PFSK-1 (cell line): Measurements from ENCODE around the gene XPO6.

ENCODE experiments used
- FOXP2 ChIP-seq: optimal IDR thresholded peaks from 2 replicates; pipeline ENCODE3; 2011; ENCODE audit warnings: borderline replicate concordance, control low read depth, inconsistent platforms; ENCODE audit not compliant: insufficient read depth; ENCODE audit errors: extremely low read length, extremely low read depth
- POLR2AphosphoS5 ChIP-seq: IDR thresholded peaks from 2 replicates; pipeline ENCODE4 v1.6.1; 2012; ENCODE audit warnings: low read depth, mild to moderate bottlenecking, control low read depth, low read length, moderate library complexity
- SIN3A ChIP-seq: IDR thresholded peaks from 2 replicates; pipeline ENCODE4 v1.6.1; 2012; ENCODE audit warnings: mild to moderate bottlenecking, low read length, moderate library complexity, borderline replicate concordance; ENCODE audit not compliant: insufficient read depth
- TAF1 ChIP-seq: IDR thresholded peaks from 2 replicates; pipeline ENCODE4 v1.6.1; 2012; ENCODE audit warnings: low read length, control low read depth, borderline replicate concordance; ENCODE audit not compliant: insufficient read depth
- TF ChIP-seq, protein P1 (sequence below), 2 experiments: IDR thresholded peaks; 2 replicates each; pipeline versions ENCODE4 v1.6.1 to v1.8.0; 2011 to 2012; ENCODE audit warnings: low read depth in 2 of 2, low read length in 2 of 2, control low read depth in 1 of 2, inconsistent platforms in 1 of 2, mild to moderate bottlenecking in 1 of 2, moderate library complexity in 1 of 2; ENCODE audit not compliant: insufficient read depth in 1 of 2

XPO6 gene

DNA sequence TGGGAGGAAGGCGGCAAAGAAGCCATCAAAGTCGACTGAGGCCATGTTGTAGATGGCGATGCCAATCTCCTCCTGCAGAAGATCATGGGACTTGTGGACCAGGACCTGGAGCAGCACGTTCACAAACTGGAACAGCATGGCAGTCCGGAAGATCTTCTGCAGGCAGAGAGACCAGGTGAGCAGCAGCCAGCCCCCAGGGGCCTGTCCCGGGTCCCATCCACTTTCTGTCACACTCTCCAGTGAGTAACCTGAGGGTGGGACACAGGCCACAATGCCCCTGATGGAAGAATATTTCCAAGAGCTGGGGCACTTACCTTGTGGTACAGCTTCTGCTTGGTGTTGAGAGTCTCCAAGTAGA is 110.3 kb downstream of the XPO6 start:
- TF ChIP-seq SIN3A (no peak), FOXP2 (no peak), POLR2AphosphoS5 (no peak), TAF1 (no peak)
- TF ChIP-seq, protein P1, sequence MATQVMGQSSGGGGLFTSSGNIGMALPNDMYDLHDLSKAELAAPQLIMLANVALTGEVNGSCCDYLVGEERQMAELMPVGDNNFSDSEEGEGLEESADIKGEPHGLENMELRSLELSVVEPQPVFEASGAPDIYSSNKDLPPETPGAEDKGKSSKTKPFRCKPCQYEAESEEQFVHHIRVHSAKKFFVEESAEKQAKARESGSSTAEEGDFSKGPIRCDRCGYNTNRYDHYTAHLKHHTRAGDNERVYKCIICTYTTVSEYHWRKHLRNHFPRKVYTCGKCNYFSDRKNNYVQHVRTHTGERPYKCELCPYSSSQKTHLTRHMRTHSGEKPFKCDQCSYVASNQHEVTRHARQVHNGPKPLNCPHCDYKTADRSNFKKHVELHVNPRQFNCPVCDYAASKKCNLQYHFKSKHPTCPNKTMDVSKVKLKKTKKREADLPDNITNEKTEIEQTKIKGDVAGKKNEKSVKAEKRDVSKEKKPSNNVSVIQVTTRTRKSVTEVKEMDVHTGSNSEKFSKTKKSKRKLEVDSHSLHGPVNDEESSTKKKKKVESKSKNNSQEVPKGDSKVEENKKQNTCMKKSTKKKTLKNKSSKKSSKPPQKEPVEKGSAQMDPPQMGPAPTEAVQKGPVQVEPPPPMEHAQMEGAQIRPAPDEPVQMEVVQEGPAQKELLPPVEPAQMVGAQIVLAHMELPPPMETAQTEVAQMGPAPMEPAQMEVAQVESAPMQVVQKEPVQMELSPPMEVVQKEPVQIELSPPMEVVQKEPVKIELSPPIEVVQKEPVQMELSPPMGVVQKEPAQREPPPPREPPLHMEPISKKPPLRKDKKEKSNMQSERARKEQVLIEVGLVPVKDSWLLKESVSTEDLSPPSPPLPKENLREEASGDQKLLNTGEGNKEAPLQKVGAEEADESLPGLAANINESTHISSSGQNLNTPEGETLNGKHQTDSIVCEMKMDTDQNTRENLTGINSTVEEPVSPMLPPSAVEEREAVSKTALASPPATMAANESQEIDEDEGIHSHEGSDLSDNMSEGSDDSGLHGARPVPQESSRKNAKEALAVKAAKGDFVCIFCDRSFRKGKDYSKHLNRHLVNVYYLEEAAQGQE (IDR thresholded peaks at IDR 0.05; ENCODE audit: insufficient read depth in 1 of 2, low read depth in 2 of 2, low read length in 2 of 2): no peak

DNA sequence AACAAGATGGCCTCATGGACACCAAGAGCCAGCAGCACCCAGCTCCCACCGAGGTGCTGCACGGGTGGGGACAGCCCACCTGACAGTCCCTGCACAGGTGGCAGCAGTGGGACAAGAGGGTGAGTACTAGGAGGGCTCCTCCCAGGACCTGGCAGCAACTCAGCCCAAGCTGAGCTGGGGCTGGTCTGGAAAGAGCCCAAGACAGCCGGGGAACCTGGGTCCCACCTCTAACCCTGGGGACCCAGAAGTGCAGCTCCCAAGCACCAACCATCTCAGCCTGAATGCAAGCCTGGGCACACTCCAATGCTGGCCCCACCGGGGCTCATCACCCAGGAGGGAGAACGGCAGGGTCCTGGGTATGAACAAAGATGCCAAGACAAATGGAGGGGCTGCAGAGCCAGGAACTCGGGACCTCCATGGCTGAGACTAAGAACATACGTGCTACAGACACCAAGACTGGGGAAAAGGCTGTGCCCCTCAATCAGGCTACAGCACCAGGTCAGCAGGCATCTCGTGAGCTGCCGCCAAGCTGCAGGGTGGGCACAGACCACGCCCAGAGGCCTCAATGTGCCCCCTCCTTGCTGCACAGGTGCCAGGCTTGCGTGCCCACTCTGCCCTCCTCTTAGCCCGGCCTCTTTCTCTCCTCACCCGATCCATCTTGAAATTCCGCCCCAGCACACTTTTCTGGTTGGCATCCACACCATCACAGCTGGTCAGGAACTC is 110.8 kb downstream of the XPO6 start:
- TF ChIP-seq POLR2AphosphoS5 (no peak), SIN3A (no peak), FOXP2 (no peak), TAF1 (no peak)
- TF ChIP-seq, protein P1 (IDR thresholded peaks at IDR 0.05; ENCODE audit: insufficient read depth in 1 of 2, low read depth in 2 of 2, low read length in 2 of 2): no peak

DNA sequence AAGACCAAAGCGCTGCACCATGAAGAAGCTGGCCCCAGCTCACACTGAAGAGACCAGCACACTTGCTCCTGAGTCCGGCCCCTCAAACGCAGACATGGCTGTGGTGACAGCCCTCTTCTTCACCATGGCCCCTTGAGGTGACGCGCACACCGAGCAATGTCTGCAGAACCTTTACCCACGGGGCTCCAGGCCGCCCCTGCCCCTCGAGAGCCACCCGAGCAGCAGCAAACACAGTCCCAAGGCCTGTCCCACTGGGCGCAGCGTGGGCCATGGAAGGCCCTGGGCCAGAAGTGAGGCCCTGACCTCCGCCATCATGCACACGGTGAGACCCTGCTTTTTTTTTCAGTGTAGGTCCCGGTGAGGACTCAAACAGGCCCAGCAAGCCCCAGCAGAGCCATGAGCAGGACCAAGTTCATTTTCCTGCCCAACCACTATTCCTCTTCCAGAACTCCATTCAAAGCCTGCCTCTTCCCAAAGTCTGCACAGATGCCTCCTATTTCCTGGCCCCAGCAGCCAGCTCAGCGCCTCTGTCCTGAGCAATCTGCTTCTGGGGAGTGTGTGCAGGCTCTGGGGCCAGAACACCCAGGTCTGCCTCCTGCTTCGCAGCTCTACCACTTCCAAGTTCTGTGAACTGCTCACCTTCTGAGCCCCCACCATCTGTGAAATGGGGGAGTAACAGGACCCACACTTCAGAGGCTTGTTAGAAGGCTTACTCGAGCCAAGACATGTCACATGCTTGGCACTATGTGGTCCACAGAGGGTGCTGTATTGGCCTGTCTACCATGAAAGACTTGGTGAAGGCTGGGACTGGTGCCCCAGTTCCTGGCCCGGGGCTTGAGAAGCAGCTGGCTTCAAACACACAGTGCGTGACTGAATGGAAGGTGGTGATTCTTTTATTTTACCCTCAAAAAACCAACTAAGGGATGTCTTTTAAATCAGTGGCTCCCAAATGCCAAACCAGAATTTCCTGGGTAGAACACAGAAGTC is 112.5 kb downstream of the XPO6 start:
- no peak for TF ChIP-seq POLR2AphosphoS5
- TF ChIP-seq, protein P1 (IDR thresholded peaks at IDR 0.05; ENCODE audit: insufficient read depth in 1 of 2, low read depth in 2 of 2, low read length in 2 of 2): no peak
- no peak for TF ChIP-seq SIN3A
- TF ChIP-seq TAF1: no peak
- no peak for TF ChIP-seq FOXP2

DNA sequence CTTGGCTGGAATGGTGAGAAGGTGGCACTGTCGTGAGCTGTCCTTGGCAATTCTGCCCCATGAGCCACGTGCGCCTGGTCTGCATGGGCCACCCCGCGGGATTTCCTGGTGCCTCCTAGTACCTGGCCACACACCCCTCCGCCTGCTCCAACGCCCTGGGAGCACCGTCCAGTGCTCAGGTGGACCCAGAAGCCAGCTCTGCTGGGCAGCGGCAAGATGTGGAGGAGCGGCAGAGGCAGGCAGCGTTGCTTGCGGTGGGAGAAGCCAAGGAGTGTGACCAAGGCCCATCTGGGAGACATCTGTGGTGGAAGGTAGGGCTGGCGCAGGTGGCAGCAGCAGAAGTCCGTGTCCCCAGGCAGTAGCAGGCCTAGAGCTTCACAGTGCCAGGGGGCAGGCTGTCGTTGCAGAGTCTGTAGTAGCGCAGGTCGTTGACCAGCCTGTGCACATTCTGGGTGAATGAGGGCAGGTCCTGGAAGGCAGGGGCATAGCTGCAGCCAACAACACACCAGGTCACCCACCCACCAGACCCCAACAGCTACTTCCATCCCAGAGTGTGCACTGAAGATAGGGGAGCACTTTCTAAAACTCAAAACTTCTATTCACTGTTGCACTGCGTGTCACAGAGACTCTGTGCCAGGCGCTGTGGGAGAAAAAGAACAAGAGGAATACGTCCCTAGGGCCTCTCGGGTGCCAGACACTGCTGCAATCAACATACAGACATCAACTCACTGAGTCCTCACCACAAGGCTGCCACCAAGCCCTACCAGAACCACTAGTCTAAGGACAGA is 113.4 kb downstream of the XPO6 start:
- TF ChIP-seq FOXP2: no peak
- no peak for TF ChIP-seq SIN3A
- TF ChIP-seq TAF1: no peak
- TF ChIP-seq POLR2AphosphoS5: no peak
- TF ChIP-seq, protein P1 (IDR thresholded peaks at IDR 0.05; ENCODE audit: insufficient read depth in 1 of 2, low read depth in 2 of 2, low read length in 2 of 2): no peak
